Activated B cell treated with CpG ODN at 0.5 μM for 24 hours (primary cell): ENCODE data around the gene SH3PXD2A. TPM values are rescaled to one million over a fixed set of nuclear protein-coding genes. Genes with fewer than 3 reads are reported as not detected.

Source experiments
- ATAC-seq: fragments of 200-7000 bp; cut with Tn5 transposase; one replicate; pipeline ENCODE4 v1.10.0; 2021; ENCODE audit warnings: low read depth, mild to moderate bottlenecking, moderate library complexity
- CTCF ChIA-PET: fragments of 350-600 bp; sonication (Branson Sonifier 250); formaldehyde crosslinking; loops from one replicate; lab custom pipeline; 2021; ENCODE audit warnings: antibody characterized with exemption; lab: Charles Lee
- POLR2A ChIA-PET: fragments of 350-600 bp; sonication (Branson Sonifier 250); formaldehyde crosslinking; loops from one replicate; lab custom pipeline; 2021; ENCODE audit warnings: antibody characterized with exemption; lab: Charles Lee
- DNase-seq: peaks from one replicate; pipeline ENCODE4 v3.0.0; 2022
- H3K27ac Mint-ChIP-seq: one replicate; pipeline ENCODE4 v1.8.0; 2020; ENCODE audit warnings: mixed read lengths
- H3K27me3 Mint-ChIP-seq: one replicate; pipeline ENCODE4 v1.8.0; 2021; ENCODE audit warnings: mixed read lengths
- H3K36me3 Mint-ChIP-seq: one replicate; pipeline ENCODE4 v1.8.0; 2021; ENCODE audit warnings: low read depth, mixed read lengths
- H3K4me1 Mint-ChIP-seq: one replicate; pipeline ENCODE4 v1.8.0; 2021; ENCODE audit warnings: mixed read lengths
- H3K4me3 Mint-ChIP-seq: one replicate; pipeline ENCODE4 v1.8.0; 2020; ENCODE audit warnings: mild to moderate bottlenecking, mixed read lengths
- H3K9me3 Mint-ChIP-seq: one replicate; pipeline ENCODE4 v1.8.0; 2020; ENCODE audit warnings: mixed read lengths
- CTCF ChIP-seq: fragments of 200-600 bp; IDR thresholded peaks from one replicate; pipeline ENCODE4 v1.8.0; 2022; ENCODE audit warnings: antibody characterized with exemption, mild to moderate bottlenecking
- intact Hi-C: fragments of 100-400 bp; cut with micrococcal nuclease; formaldehyde crosslinking; loops from one replicate; pipeline ENCODE4 v1.15.1; 2024
- total RNA-seq: library from RNA; stranded (reverse); gene quantifications from 2 replicates; pipeline ENCODE4 v1.2.3, GENCODE V29; 2022

SH3PXD2A gene
- total RNA-seq, 1 donor from 2014 or later = 18.2 TPM

GRCh38 chr10:103600956-103601569, 254.3 kb downstream of the SH3PXD2A start:
- Mint-ChIP-seq H3K4me1 (no peaks in the 10 kb centered on the region), H3K27ac (no peak overlapping the region), H3K27me3 (no peaks in the 10 kb centered on the region), H3K4me3 (no peak overlapping the region), H3K9me3 (no peaks in the 10 kb centered on the region), H3K36me3 (peaks cover 23% of the 10 kb centered on the region)
- ChIA-PET CTCF (interaction anchor here (1.2 kb wide), 1 partner anchor 85 kb away, joined by 3 read pairs; no protein-coding TSS in a partner anchor), POLR2A (no interaction called here)
- no peak for TF ChIP-seq CTCF
- ATAC-seq (no peak), DNase-seq (no peak)
- intact Hi-C loops = no loop called here

- intact Hi-C loops = no loop called here
- no peak for DNase-seq
- H3K27me3 Mint-ChIP-seq = no peaks in the 10 kb centered on the region
- H3K9me3 Mint-ChIP-seq = no peaks in the 10 kb centered on the region
- ChIA-PET CTCF (interaction anchor here (1.2 kb wide), 1 partner anchor 86 kb away, joined by 3 read pairs; no protein-coding TSS in a partner anchor), POLR2A (no interaction called here)
- peaks cover 21% of the 10 kb centered on the region for H3K36me3 Mint-ChIP-seq
- TF ChIP-seq CTCF = no peak
- no peak for ATAC-seq
- H3K4me1 Mint-ChIP-seq = no peaks in the 10 kb centered on the region
- no peak overlapping the region for H3K4me3 Mint-ChIP-seq
- no peak overlapping the region for H3K27ac Mint-ChIP-seq
Measured at GRCh38 chr10:103600325-103600724, 255.1 kb downstream of the SH3PXD2A start.

GRCh38 chr10:103599907-103600306, 255.5 kb downstream of the SH3PXD2A start:
- H3K36me3 Mint-ChIP-seq = peaks cover 21% of the 10 kb centered on the region
- CTCF ChIA-PET = interaction anchor here (1.2 to 1.8 kb wide), 2 partner anchors 86 kb away, joined by 3 to 16 read pairs; no protein-coding TSS in a partner anchor
- no peak for TF ChIP-seq CTCF

GRCh38 chr10:103599211-103599610, 256.2 kb downstream of the SH3PXD2A start:
- H3K27ac Mint-ChIP-seq = no peak overlapping the region
- H3K4me1 Mint-ChIP-seq = no peaks in the 10 kb centered on the region
- no peak for TF ChIP-seq CTCF
- no peak for ATAC-seq
- no peaks in the 10 kb centered on the region for H3K9me3 Mint-ChIP-seq
- no peaks in the 10 kb centered on the region for H3K27me3 Mint-ChIP-seq
- DNase-seq = no peak
- CTCF ChIA-PET = interaction anchor here (1.8 kb wide), 1 partner anchor 87 kb away, joined by 16 read pairs; no protein-coding TSS in a partner anchor
- no peak overlapping the region for H3K4me3 Mint-ChIP-seq
- intact Hi-C loops = loop anchor here (5.0 kb wide), 1 partner anchor 258 kb away; the partner anchor contains the start of gene SH3PXD2A
- peaks cover 14% of the 10 kb centered on the region for H3K36me3 Mint-ChIP-seq
- POLR2A ChIA-PET = interaction anchor here (0.6 kb wide), 1 partner anchor 63 kb away, joined by 3 read pairs; no protein-coding TSS in a partner anchor

More at GRCh38 chr10:103599907-103600306, 255.5 kb downstream of the SH3PXD2A start:
- no peaks in the 10 kb centered on the region for H3K9me3 Mint-ChIP-seq
- no peak overlapping the region for H3K4me3 Mint-ChIP-seq
- H3K27me3 Mint-ChIP-seq = no peaks in the 10 kb centered on the region
- intact Hi-C loops = loop anchor here (5.0 kb wide), 1 partner anchor 257 kb away; the partner anchor contains the start of gene SH3PXD2A
- H3K27ac Mint-ChIP-seq = no peak overlapping the region
- ATAC-seq (no peak), DNase-seq (no peak)
- H3K4me1 Mint-ChIP-seq = no peaks in the 10 kb centered on the region
- POLR2A ChIA-PET = interaction anchor here (0.6 kb wide), 1 partner anchor 62 kb away, joined by 3 read pairs; no protein-coding TSS in a partner anchor

- no peak overlapping the region for H3K4me3 Mint-ChIP-seq
- no peak for TF ChIP-seq CTCF
- peaks cover 12% of the 10 kb centered on the region for H3K36me3 Mint-ChIP-seq
- CTCF ChIA-PET = interaction anchor here (1.8 kb wide), 1 partner anchor 87 kb away, joined by 16 read pairs; no protein-coding TSS in a partner anchor
- DNase-seq = no peak
- ATAC-seq = no peak
- no peak overlapping the region for H3K27ac Mint-ChIP-seq
- POLR2A ChIA-PET = no interaction called here
- H3K4me1 Mint-ChIP-seq = no peaks in the 10 kb centered on the region
- H3K9me3 Mint-ChIP-seq = no peaks in the 10 kb centered on the region
- no peaks in the 10 kb centered on the region for H3K27me3 Mint-ChIP-seq
- intact Hi-C loops = loop anchor here (1.0 to 5.0 kb wide), 2 partner anchors 88 to 259 kb away; partner anchors contain the start of gene SH3PXD2A
Measured at GRCh38 chr10:103598654-103599115, 256.7 kb downstream of the SH3PXD2A start.
